Ascending aorta (tissue), 2 donors: ENCODE data around the gene GYG1. TPM values are rescaled to one million over a fixed set of nuclear protein-coding genes. Genes with fewer than 3 reads are reported as not detected.
A peak's percentile ranks its signal among the peaks of the same experiment; 100 is the strongest.

Experiments
- DNase-seq, 2 donors: peaks; one replicate each; pipeline ENCODE4 v3.0.0-alpha.2; 2019; ENCODE audit warnings: low spot score in 2 of 2
- H3K27ac ChIP-seq, 2 donors: fragments of 200-600 bp; sonication (generic); one replicate each; pipeline ENCODE4 v1.5.1; 2016 to 2017; ENCODE audit warnings: mild to moderate bottlenecking in 1 of 2
- H3K27me3 ChIP-seq: fragments of 200-600 bp; sonication (generic); one replicate; pipeline ENCODE4 v1.5.1; 2017
- H3K36me3 ChIP-seq, 2 donors: fragments of 200-600 bp; sonication (generic); one replicate each; pipeline ENCODE4 v1.5.1; 2016
- H3K4me1 ChIP-seq, 2 donors: fragments of 200-600 bp; sonication (generic); one replicate each; pipeline ENCODE4 v1.5.1; 2016 to 2017; ENCODE audit warnings: mild to moderate bottlenecking in 1 of 2
- H3K4me3 ChIP-seq, 2 donors: fragments of 200-600 bp; sonication (generic); one replicate each; pipeline ENCODE4 v1.5.1; 2016 to 2017; ENCODE audit warnings: mild to moderate bottlenecking in 1 of 2
- H3K9me3 ChIP-seq, 2 donors: fragments of 200-600 bp; sonication (generic); one replicate each; pipeline ENCODE4 v1.5.1; 2016
- intact Hi-C: fragments of 100-400 bp; cut with DNase I; formaldehyde crosslinking; loops from one replicate; pipeline ENCODE4 v1.15.1; 2023
- total RNA-seq: library from RNA; depleted of rRNA; stranded (reverse); fragments of >200 nt; gene quantifications from one replicate; pipeline ENCODE4 v1.1.0, GENCODE V29; 2016
- TF ChIP-seq, protein P1 (sequence below), 3 experiments: fragments of 200-600 bp in 2 of 3; fragments of 450-650 bp in 1 of 3; sonication (generic) in 2 of 3; IDR thresholded peaks; one replicate each; pipeline ENCODE4 v1.5.1; 2016 to 2019; ENCODE audit warnings: antibody characterized with exemption in 3 of 3, mild to moderate bottlenecking in 1 of 3, moderate library complexity in 1 of 3

The GYG1 gene
- total RNA-seq, 1 donor from 2014 or later: 23.9 TPM

DNA sequence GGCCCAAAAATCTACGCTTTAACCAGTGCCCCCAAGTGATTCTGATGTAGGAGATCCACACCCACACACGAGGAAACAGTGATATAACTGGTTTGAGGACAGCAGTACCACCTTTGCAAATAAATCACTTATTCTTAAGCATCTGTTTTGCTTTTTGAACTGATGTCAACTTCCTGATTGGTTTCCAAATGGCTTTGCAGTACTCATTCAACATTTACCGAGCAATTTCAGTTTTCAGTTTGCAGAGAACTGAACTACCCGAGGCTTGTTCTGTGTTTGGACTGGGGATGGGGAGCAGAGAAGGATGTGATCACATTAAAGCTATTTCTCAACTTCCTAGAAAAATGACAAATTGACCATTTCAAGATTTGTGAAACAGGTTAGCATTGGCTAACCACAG is 1.1 kb upstream of the GYG1 start:
- no peaks in the 10 kb centered on the region for H3K27me3 ChIP-seq
- H3K4me3 ChIP-seq: no peak overlapping the region
- peaks cover 10 to 12% of the 10 kb centered on the region in 2 donors for H3K36me3 ChIP-seq
- no peak for DNase-seq
- peaks cover 5 to 13% of the 10 kb centered on the region in 2 donors for H3K4me1 ChIP-seq
- H3K27ac ChIP-seq: peak overlapping the region; percentile 91 to 100
- intact Hi-C loops: loop anchor here (2.0 kb wide), 1 partner anchor 33 kb away; no protein-coding TSS in a partner anchor
- H3K9me3 ChIP-seq: no peaks in the 10 kb centered on the region
- TF ChIP-seq, protein P1, sequence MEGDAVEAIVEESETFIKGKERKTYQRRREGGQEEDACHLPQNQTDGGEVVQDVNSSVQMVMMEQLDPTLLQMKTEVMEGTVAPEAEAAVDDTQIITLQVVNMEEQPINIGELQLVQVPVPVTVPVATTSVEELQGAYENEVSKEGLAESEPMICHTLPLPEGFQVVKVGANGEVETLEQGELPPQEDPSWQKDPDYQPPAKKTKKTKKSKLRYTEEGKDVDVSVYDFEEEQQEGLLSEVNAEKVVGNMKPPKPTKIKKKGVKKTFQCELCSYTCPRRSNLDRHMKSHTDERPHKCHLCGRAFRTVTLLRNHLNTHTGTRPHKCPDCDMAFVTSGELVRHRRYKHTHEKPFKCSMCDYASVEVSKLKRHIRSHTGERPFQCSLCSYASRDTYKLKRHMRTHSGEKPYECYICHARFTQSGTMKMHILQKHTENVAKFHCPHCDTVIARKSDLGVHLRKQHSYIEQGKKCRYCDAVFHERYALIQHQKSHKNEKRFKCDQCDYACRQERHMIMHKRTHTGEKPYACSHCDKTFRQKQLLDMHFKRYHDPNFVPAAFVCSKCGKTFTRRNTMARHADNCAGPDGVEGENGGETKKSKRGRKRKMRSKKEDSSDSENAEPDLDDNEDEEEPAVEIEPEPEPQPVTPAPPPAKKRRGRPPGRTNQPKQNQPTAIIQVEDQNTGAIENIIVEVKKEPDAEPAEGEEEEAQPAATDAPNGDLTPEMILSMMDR (IDR thresholded peaks at IDR 0.05): no peak

DNA sequence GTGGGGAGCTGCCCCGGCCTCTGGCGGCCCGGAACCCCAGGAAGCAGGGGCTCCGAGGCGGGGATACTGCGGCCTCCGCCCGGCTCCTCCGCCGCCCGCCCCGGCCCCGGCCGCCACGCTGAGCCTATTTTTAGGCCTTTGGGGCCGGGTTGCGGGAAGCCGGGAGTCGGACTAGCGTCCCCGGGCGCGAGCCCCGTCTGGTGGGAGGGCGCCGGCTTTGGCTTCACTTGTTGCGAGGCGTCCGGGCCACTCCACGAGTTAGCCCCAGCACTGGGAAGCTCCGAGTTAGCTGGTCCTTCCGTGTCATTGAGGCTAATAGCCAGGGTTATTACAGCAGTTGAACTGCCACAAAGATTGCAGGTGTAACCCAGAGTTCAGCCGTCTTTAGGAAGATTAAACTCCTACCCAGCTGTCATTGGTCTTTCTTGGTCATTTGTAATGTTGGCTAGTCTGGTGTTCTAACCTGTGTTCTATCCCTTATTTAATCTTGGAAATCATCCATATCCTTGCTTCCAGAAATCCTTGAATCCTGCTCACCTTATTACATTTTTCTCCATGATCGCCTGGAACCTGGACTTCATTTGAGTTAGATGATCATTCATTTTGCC is 791 bp downstream of the GYG1 start:
- H3K4me1 ChIP-seq: peaks cover 5 to 20% of the 10 kb centered on the region in 2 donors
- peaks cover 20 to 27% of the 10 kb centered on the region in 2 donors for H3K36me3 ChIP-seq
- intact Hi-C loops: no loop called here
- peak in 1 of 2 donors; percentile 78 for DNase-seq
- no peaks in the 10 kb centered on the region for H3K9me3 ChIP-seq
- H3K27me3 ChIP-seq: no peaks in the 10 kb centered on the region
- H3K27ac ChIP-seq: peak overlapping the region; percentile 91 to 100
- peak overlapping the region; percentile 69 to 94 for H3K4me3 ChIP-seq
- TF ChIP-seq, protein P1 (IDR thresholded peaks at IDR 0.05): no peak

DNA sequence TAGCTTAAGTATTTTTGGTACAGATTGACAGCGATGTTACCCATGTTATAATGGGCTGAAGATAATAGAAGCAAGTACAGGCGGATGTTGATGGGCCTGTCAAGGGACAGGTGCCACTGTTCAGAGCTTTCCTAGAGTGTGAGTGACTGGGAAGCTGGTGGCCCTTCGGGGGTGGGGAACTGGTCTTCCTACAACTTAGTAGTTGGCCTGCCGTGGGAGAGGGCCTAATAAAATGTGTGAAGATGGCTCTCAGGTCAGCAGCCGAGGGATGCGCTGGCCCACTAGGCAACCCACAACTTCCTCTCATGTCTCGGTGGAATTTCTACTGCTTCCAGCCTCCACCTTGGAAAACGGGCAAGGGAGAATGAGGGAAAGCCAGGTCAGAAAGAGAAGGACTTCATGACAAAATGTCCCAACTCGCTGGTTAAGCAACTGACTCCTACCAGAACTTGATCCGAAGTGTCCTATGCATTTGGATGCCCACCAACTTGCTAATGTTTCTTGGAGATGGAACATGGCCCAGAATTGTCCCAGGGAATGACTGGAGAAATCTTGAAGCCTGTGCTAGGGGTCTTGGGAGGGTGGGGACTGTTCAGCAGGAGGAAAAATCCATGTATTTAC is 1.4 kb downstream of the GYG1 start:
- Histone ChIP-seq H3K36me3 (peaks cover 20 to 33% of the 10 kb centered on the region in 2 donors), H3K4me3 (peak overlapping the region; percentile 69 to 94), H3K4me1 (peaks cover 5 to 20% of the 10 kb centered on the region in 2 donors), H3K9me3 (no peaks in the 10 kb centered on the region), H3K27me3 (no peaks in the 10 kb centered on the region), H3K27ac (peak overlapping the region; percentile 91 to 100)
- TF ChIP-seq, protein P1 (IDR thresholded peaks at IDR 0.05): no peak
- intact Hi-C loops: no loop called here
- DNase-seq: no peak

DNA sequence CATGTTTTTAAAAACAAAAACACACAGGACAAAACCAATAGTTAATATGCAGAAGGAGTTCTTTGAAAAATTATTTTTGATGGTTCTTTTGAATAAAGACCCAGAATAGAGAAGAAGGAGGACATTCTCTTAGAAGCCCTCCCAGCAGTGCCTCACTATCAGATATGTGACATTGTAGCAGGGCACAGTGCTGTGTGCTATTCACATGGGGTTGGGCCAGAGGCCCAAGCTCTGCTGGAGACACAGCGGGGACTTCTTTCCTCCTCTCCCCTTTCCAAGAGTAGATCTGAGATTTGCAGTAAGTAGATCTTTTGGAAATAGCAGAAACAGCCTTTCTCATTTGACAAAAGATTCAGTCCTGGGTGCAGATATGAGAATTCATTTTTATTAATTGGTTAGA is 6.3 kb downstream of the GYG1 start:
- intact Hi-C loops: no loop called here

DNA sequence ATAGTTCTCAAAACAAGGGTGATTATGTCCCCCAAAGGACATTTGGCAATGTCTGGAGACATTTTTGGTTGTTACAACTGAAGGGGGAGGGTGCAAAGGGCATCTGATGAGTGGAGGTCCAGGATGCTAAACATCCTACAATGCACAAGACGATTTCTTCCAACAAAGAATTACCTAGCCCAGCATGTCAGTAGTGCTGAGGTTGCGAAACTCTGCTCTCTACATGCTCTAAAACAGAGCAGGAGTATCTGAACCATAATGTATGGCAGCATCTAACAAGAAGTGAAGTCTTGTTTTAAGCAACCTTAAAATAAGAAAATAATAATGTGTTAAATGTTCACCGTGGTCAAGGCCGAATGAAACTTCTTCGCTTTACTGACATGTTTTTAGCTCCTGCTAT is 7.0 kb downstream of the GYG1 start:
- H3K4me3 ChIP-seq: peak overlapping the region in 1 of 2 donors; percentile 13
- H3K9me3 ChIP-seq: no peaks in the 10 kb centered on the region
- H3K4me1 ChIP-seq: peaks cover 0 to 15% of the 10 kb centered on the region in 2 donors
- peaks cover 25 to 53% of the 10 kb centered on the region in 2 donors for H3K36me3 ChIP-seq
- TF ChIP-seq, protein P1 (IDR thresholded peaks at IDR 0.05): no peak
- H3K27me3 ChIP-seq: no peaks in the 10 kb centered on the region
- intact Hi-C loops: no loop called here
- DNase-seq: no peak
- H3K27ac ChIP-seq: peak overlapping the region; percentile 47

More for the DNA sequence above, 6.3 kb downstream of the GYG1 start:
- peaks cover 5 to 22% of the 10 kb centered on the region in 2 donors for H3K4me1 ChIP-seq
- H3K27ac ChIP-seq: peak overlapping the region in 1 of 2 donors; percentile 1
- no peak for DNase-seq
- TF ChIP-seq, protein P1 (IDR thresholded peaks at IDR 0.05): no peak
- H3K36me3 ChIP-seq: peaks cover 25 to 53% of the 10 kb centered on the region in 2 donors
- no peaks in the 10 kb centered on the region for H3K9me3 ChIP-seq
- no peaks in the 10 kb centered on the region for H3K27me3 ChIP-seq
- H3K4me3 ChIP-seq: no peak overlapping the region
